Natural killer cell (primary cell): ENCODE results near the gene GARNL3. TPM values are rescaled to one million over a fixed set of nuclear protein-coding genes. Genes with fewer than 3 reads are reported as not detected.

ENCODE experiments used
- ATAC-seq, 3 donors: fragments of 150-1000 bp in 2 of 3; fragments of 200-7000 bp in 1 of 3; cut with Tn5 transposase; 1 replicate in 1 of 3; 2 replicates in 2 of 3; pipeline ENCODE4 v1.10.0; 2021; ENCODE audit warnings: mild to moderate bottlenecking in 2 of 3, moderate library complexity in 2 of 3
- DNase-seq, 2 donors: peaks; one replicate each; pipeline versions ENCODE4 v3.0.0 to v3.0.0-alpha.2; 2013 to 2021; ENCODE audit warnings: mixed read lengths in 1 of 2
- H3K27ac ChIP-seq: one replicate; pipeline ENCODE4 v1.5.1; 2013; ENCODE audit warnings: mild to moderate bottlenecking, low read length
- H3K27me3 ChIP-seq: one replicate; pipeline ENCODE4 v1.6.1; 2013; ENCODE audit warnings: low read length; ENCODE audit not compliant: control insufficient read depth, insufficient read depth
- H3K36me3 ChIP-seq: one replicate; pipeline ENCODE4 v1.6.1; 2013; ENCODE audit warnings: low read length; ENCODE audit not compliant: control insufficient read depth, insufficient read depth
- H3K4me1 ChIP-seq: one replicate; pipeline ENCODE4 v1.6.1; 2013; ENCODE audit warnings: low read length; ENCODE audit not compliant: control insufficient read depth, insufficient read depth
- H3K4me3 ChIP-seq: one replicate; pipeline ENCODE4 v1.5.1; 2013; ENCODE audit warnings: low read length
- H3K9me3 ChIP-seq: one replicate; pipeline ENCODE4 v1.6.1; 2013; ENCODE audit warnings: low read length; ENCODE audit not compliant: control insufficient read depth, insufficient read depth
- H3K27ac Mint-ChIP-seq, 2 donors: one replicate each; pipeline ENCODE4 v1.8.0; 2022; ENCODE audit warnings: mild to moderate bottlenecking in 2 of 2, mixed read lengths in 2 of 2, moderate library complexity in 1 of 2
- H3K27me3 Mint-ChIP-seq, 2 donors: one replicate each; pipeline ENCODE4 v1.8.0; 2022; ENCODE audit warnings: low read depth in 2 of 2, mixed read lengths in 2 of 2
- H3K36me3 Mint-ChIP-seq: one replicate; pipeline ENCODE4 v1.8.0; 2022; ENCODE audit warnings: mixed read lengths
- H3K4me1 Mint-ChIP-seq, 2 donors: one replicate each; pipeline ENCODE4 v1.8.0; 2022; ENCODE audit warnings: mixed read lengths in 2 of 2
- H3K4me3 Mint-ChIP-seq: one replicate; pipeline ENCODE4 v1.8.0; 2022; ENCODE audit warnings: mild to moderate bottlenecking, moderate library complexity, mixed read lengths
- H3K9me3 Mint-ChIP-seq, 2 donors: one replicate each; pipeline ENCODE4 v1.8.0; 2022; ENCODE audit warnings: mixed read lengths in 2 of 2
- CTCF ChIP-seq: fragments of 200-600 bp; IDR thresholded peaks from one replicate; pipeline ENCODE4 v1.8.0; 2022; ENCODE audit warnings: antibody characterized with exemption
- WGBS: methylation state at CpG from one replicate; pipeline ENCODE4 v1.1.7; 2013; ENCODE audit warnings: missing lambda C conversion rate; ENCODE audit not compliant: insufficient coverage; 5-methylcytosine and 5-hydroxymethylcytosine counted together
- intact Hi-C: fragments of 100-400 bp; cut with micrococcal nuclease; formaldehyde crosslinking; loops from one replicate; pipeline ENCODE4 v1.14.2; 2022
- total RNA-seq, 4 donors: library from RNA; stranded (reverse); fragments of 120-200 nt in 1 of 4; gene quantifications; one replicate each; pipeline versions ENCODE4 v1.2.3 to v1.2.4, GENCODE V29; 2013 to 2022

GARNL3 gene
- total RNA-seq, 3 donors from 2014 or later (not counting 1 experiment from before 2014, with no cell fraction given): 3.8 to 6.0 (median 6.0) TPM

GRCh38 chr9:127279717-127280285, 15.2 kb downstream of the GARNL3 start:
- no peak for DNase-seq
- H3K27ac ChIP-seq: no peak overlapping the region
- Mint-ChIP-seq H3K27me3 (peaks cover 10 to 25% of the 10 kb centered on the region in 2 donors), H3K4me1 (no peaks in the 10 kb centered on the region), H3K36me3 (no peaks in the 10 kb centered on the region), H3K9me3 (no peaks in the 10 kb centered on the region), H3K4me3 (no peak overlapping the region), H3K27ac (no peak overlapping the region)
- H3K36me3 ChIP-seq: no peaks in the 10 kb centered on the region
- intact Hi-C loops: loop anchor here (10.0 kb wide), 1 partner anchor 145 kb away; the partner anchor contains the start of gene ZNF79
- no peaks in the 10 kb centered on the region for H3K4me1 ChIP-seq
- H3K9me3 ChIP-seq: no peaks in the 10 kb centered on the region
- WGBS: 90% methylated on average over 3 of the region's 3 CpGs
- TF ChIP-seq CTCF: no peak
- no peaks in the 10 kb centered on the region for H3K27me3 ChIP-seq
- no peak for ATAC-seq
- no peak overlapping the region for H3K4me3 ChIP-seq

GRCh38 chr9:127280880-127281660, 16.5 kb downstream of the GARNL3 start:
- no peak overlapping the region for H3K4me3 Mint-ChIP-seq
- no peak overlapping the region for H3K27ac Mint-ChIP-seq
- TF ChIP-seq CTCF: no peak
- Histone ChIP-seq H3K36me3 (no peaks in the 10 kb centered on the region), H3K4me3 (no peak overlapping the region), H3K27ac (no peak overlapping the region), H3K4me1 (no peaks in the 10 kb centered on the region), H3K27me3 (no peaks in the 10 kb centered on the region), H3K9me3 (no peaks in the 10 kb centered on the region)
- DNase-seq (no peak), ATAC-seq (no peak)
- peaks cover 10 to 27% of the 10 kb centered on the region in 2 donors for H3K27me3 Mint-ChIP-seq
- 90% methylated on average over 6 of the region's 8 CpGs for WGBS
- H3K36me3 Mint-ChIP-seq: no peaks in the 10 kb centered on the region
- H3K9me3 Mint-ChIP-seq: no peaks in the 10 kb centered on the region
- intact Hi-C loops: loop anchor here (10.0 kb wide), 1 partner anchor 144 kb away; the partner anchor contains the start of gene ZNF79
- no peaks in the 10 kb centered on the region for H3K4me1 Mint-ChIP-seq

GRCh38 chr9:127281891-127282290, 17.3 kb downstream of the GARNL3 start:
- Mint-ChIP-seq H3K9me3 (no peaks in the 10 kb centered on the region), H3K4me1 (no peaks in the 10 kb centered on the region), H3K27me3 (peaks cover 14 to 30% of the 10 kb centered on the region in 2 donors), H3K36me3 (no peaks in the 10 kb centered on the region), H3K27ac (no peak overlapping the region), H3K4me3 (no peak overlapping the region)
- Histone ChIP-seq H3K27ac (no peak overlapping the region), H3K4me1 (no peaks in the 10 kb centered on the region), H3K9me3 (no peaks in the 10 kb centered on the region), H3K4me3 (no peak overlapping the region), H3K27me3 (no peaks in the 10 kb centered on the region), H3K36me3 (no peaks in the 10 kb centered on the region)
- DNase-seq: no peak
- no peak for ATAC-seq
- intact Hi-C loops: loop anchor here (10.0 kb wide), 1 partner anchor 143 kb away; the partner anchor contains the start of gene ZNF79
- TF ChIP-seq CTCF: no peak
